Activated CD8-positive, alpha-beta memory T cell treated with anti-CD3 and anti-CD28 coated beads for 36 hours (primary cell): ENCODE measurements around the gene SF3B2. TPM values are rescaled to one million over a fixed set of nuclear protein-coding genes. Genes with fewer than 3 reads are reported as not detected.
"Not testable (repeated sequence)": the region's sequence is repeated elsewhere in the genome, so short reads cannot be mapped to it uniquely, and the experiment has no call there.

Experiments used
- CTCF ChIA-PET: fragments of 350-600 bp; sonication (Branson Sonifier 250); formaldehyde crosslinking; loops from one replicate; lab custom pipeline; 2021; ENCODE audit warnings: antibody characterized with exemption; lab: Charles Lee
- POLR2A ChIA-PET: fragments of 350-600 bp; sonication (Branson Sonifier 250); formaldehyde crosslinking; loops from one replicate; lab custom pipeline; 2021; ENCODE audit warnings: antibody characterized with exemption; lab: Charles Lee
- total RNA-seq, 2 experiments: library from RNA; stranded (reverse); gene quantifications; one replicate each; pipeline ENCODE4 v1.2.3, GENCODE V29; 2021

Gene SF3B2
- total RNA-seq, 2 experiments from 2014 or later = 259 to 261 TPM

DNA sequence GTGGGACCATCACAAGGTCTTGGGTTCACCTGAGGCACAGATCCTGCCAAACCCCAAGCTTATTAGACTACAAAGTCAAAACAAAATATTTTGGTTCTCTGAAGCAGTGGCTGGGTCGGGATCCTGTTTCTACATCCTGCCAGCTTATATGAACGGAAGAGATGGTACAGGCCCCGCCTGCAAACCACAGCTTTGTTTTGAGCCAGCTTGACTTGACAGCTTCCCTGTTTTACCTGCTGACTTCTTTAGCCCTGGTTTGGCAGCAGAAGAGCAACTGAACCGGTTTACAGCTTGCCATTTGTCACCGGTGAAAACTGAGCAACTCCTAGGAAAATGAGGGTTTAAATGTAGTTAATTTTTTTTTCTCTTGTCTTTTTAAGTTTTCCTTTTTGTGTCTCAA, 29.3 kb downstream of the SF3B2 start:
- POLR2A ChIA-PET = interaction anchor here (1.5 kb wide), 1 partner anchor 11 kb away, joined by 6 read pairs; no protein-coding TSS in a partner anchor
- CTCF ChIA-PET = interaction anchor here (0.9 to 4.0 kb wide), 5 partner anchors 10 to 142 kb away, joined by 3 to 19 read pairs (median 5); partner anchors contain the start of gene PACS1

DNA sequence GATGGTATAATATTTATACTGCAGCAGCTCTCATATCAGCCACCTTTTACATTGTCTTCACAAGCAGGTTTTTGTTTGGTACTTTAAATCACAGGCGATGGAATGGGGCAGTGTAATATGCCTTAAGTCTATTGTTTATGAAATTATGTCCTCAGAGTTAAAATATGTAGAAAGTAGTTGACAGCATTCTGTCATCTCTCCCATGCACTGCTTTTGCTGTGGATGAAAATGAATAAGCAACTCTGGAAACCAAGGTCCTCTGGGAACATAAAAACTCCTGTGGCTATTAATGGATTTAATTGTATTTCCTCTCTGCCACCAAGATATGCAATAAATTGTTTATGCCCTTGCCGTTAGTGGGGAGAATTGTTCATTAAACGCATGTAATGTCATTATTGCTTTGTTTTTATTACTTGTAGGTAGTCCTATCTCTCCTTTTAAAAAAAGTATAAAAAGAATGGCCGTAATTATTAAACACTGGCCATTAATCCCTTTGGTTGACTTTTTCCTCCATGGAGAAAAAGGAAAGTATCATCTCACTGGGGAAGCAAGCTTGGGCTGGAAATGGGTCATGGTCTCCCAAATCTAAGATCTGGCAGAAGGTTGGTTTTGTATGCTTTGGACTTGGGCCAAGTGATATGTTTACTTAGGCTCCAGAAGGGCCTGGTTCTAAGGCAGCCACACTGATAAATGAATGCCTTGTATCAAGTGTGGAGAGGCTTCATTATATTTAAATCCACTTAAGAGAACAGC, 31.0 kb downstream of the SF3B2 start:
- ChIA-PET CTCF (interaction anchor here (1.2 to 1.3 kb wide), 3 partner anchors 9 to 33 kb away, joined by 3 read pairs; no protein-coding TSS in a partner anchor), POLR2A (no interaction called here)

DNA sequence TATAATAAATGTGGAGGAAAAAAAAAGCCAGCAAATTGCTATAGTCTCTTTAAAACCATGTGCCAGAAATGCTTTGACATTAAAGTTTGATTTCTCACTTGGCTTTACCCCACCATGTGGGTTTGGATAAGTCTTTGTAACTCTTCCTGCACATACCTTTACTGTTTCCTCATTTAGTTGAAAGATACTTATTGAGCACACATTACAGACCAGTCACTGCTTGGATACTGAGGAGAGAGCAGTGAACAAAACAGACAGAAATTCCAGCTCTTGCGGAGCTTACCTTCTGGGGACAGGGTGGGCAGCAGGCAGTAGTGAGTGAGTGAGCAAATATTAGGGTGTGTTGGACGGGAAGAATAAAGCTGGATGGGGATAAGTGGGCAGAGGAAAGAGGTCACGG, 31.6 kb downstream of the SF3B2 start:
- ChIA-PET CTCF (interaction anchor here (1.2 to 1.3 kb wide), 3 partner anchors 10 to 62 kb away, joined by 3 read pairs; no protein-coding TSS in a partner anchor), POLR2A (no interaction called here)

GRCh38 chr11:66084821-66085475, 32.8 kb downstream of the SF3B2 start:
- POLR2A ChIA-PET = interaction anchor here (0.6 to 0.7 kb wide), 2 partner anchors 31 to 188 kb away, joined by 3 to 4 read pairs; no protein-coding TSS in a partner anchor
- CTCF ChIA-PET = interaction anchor here (1.3 kb wide), 1 partner anchor 63 kb away, joined by 3 read pairs; no protein-coding TSS in a partner anchor

DNA sequence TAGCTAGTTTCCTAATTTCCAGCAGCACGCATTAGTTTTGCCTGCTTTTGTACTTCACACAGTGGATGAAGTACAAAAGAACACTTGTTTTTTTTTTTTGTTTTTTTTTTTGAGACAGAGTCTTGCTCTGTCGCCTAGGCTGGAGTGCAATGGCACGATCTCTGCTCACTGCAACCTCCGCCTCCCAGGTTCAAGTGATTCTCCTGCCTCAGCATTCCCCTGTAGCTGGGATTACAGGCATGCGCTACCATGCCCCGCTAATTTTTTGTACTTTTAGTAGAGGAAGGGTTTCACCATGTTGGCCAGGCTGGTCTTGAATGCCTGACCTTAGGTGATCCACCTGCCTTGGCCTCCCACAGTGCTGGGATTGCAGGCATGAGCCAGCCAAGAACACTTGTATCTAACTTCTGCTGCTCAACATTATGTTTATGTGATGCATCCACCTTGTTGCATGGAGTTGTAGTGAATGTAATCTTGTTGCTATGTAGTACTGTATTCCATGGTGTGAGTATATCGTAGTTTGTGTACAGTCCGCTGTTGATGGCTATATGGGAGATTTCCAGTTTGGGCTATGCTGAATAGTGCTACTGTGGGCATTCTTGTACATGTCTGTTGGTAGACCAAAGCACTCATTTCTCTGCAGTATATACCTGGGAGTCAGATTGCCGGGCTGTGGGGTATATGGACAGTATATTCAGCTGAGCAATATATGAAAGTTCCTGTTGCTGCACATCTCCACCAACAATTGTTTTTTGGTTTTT, 35.2 kb downstream of the SF3B2 start:
- POLR2A ChIA-PET = no interaction called here
- CTCF ChIA-PET = interaction anchor here (1.7 kb wide), 1 partner anchor 22 kb away, joined by 4 read pairs; no protein-coding TSS in a partner anchor

DNA sequence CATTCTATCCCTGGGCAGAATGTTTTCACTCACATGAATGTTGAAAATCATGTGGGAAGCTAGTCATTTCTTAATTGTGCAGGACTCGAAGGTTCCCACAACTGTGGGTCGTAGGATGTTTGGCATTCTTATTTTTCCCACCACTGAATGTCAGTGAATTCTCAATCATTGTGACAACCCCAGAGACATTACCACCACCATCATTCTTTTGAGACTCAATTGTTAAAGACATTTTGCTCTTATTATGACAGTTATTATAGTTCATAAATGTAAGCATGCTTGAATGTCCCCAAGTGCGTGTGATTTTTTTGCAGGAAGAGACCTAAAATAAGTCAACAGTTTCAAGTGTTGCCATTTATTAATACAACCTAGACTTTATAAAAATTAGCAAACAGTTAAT, 36.9 kb downstream of the SF3B2 start:
- ChIA-PET CTCF (interaction anchor here (1.4 kb wide), 1 partner anchor 45 kb away, joined by 4 read pairs; no protein-coding TSS in a partner anchor), POLR2A (no interaction called here)

DNA sequence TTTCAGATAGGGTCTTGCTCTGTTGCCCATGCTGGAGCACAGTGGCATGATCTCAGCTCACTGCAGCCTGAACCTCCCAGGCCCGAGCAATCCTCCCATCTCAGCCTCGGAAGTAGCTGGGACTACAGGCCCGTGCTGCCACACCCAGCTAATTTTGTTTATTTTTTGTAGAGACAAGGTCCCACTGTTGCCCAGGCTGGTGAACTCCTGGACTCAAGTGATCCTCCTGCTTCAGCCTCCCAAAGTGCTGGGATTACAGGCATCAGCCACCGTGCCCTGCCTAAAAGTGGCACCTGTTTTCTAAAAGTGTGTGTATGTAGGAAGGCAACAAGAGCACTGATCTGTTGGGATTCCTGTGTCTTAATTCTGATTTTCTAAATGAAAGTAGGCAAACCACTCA, 38.1 kb downstream of the SF3B2 start:
- ChIA-PET CTCF (no interaction called here), POLR2A (no interaction called here)

DNA sequence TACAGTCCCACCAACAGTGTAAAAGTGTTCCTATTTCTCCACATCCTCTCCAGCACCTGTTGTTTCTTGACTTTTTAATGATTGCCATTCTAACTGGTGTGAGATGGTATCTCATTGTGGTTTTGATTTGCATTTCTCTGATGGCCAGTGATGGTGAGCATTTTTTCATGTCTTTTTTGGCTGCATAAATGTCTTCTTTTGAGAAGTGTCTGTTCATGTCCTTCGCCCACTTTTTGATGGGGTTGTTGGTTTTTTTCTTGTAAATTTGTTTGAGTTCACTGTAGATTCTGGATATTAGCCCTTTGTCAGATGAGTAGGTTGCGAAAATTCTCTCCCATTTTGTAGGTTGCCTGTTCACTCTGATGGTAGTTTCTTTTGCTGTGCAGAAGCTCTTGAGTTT, 40.0 kb downstream of the SF3B2 start:
- CTCF ChIA-PET, POLR2A ChIA-PET: not testable (repeated sequence)

GRCh38 chr11:66099746-66100145, 47.6 kb downstream of the SF3B2 start:
- CTCF ChIA-PET, POLR2A ChIA-PET: not testable (repeated sequence)

DNA sequence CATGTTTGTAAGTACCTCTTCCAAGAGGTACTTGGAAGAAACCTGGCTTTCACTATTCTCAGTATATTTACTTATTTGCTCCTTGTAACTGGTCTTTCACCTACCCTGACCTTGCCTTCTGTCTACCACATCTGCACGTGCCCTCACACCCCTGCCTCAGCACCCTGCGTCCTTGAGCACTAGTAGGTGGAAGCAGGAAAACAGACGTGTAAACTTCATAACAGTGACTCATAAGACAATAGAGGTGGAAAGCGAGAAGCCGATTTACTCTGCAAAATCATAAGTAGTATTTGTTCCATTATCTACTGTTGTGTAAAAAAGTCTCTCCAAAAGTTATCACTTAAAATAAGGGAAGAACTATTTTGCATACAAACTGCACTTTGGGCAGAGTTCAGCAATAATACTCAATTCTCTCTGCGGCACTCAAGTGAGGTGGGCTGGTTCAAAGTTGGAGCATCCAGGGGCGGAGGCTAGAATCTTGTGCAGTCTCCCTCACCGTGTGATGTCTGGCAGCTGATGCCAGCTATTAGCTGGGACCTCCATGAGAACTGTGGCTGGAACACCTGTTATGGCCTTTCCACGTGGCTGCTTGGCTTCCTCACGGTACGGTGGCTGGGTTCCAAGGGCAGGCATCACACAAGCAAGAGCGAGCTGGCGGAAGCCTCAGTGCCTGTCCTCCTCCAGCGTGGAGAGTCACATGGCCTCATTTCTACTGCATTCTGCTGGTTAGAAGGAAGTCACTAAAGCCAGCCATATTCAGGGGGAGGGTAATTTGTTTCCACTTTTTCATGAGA, 48.3 kb downstream of the SF3B2 start:
- CTCF ChIA-PET = no interaction called here
- POLR2A ChIA-PET = no interaction called here

DNA sequence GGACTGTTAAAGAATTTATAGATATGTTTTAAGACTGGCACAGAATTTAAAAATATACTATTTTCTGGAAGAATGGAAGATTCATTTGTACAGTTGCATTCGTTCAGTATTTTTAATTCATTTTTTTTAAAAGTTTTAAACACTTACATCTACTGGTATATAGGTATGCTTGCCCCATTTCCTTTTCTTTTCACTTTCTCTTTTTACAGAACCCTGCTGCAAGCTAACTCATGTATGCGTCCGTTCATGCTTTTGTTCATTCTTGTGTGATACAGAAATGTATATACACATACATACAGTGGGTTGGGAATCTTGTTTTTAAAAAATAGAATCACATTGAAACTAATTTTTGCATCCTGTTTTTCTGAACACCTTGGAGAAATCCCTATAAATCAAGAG, 48.9 kb downstream of the SF3B2 start:
- ChIA-PET POLR2A (no interaction called here), CTCF (interaction anchor here (1.0 to 1.8 kb wide), 3 partner anchors 10 to 121 kb away, joined by 3 to 5 read pairs (median 4); no protein-coding TSS in a partner anchor)

DNA sequence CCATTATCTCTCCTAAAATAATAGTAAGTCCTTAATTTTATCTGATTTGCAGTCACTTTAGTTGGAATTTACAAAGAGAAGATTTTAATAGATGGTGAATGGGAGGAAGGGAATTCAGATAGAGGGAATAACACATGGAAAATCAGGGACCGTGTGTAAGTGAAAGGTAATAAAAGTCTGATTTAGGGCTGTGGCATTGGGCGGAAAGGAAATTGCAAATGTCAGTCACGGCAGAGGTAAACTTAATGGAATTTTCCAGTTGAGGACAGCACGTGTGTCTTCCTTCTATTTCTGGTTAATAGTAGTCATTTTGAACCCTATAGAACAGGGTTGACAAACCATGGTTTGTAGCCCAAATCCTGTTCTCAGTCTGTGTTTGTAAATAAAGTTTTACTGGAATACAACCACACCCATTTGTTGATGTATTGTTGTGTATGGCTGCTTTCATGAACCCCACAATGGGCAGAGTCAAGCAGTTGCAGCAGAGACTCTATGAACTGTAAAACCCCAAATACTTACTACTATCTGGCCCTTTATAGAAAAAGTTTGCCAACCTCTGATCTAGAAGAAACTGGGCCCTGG, 52.0 kb downstream of the SF3B2 start:
- POLR2A ChIA-PET = no interaction called here
- CTCF ChIA-PET = interaction anchor here (0.7 kb wide), 1 partner anchor 66 kb away, joined by 4 read pairs; no protein-coding TSS in a partner anchor

DNA sequence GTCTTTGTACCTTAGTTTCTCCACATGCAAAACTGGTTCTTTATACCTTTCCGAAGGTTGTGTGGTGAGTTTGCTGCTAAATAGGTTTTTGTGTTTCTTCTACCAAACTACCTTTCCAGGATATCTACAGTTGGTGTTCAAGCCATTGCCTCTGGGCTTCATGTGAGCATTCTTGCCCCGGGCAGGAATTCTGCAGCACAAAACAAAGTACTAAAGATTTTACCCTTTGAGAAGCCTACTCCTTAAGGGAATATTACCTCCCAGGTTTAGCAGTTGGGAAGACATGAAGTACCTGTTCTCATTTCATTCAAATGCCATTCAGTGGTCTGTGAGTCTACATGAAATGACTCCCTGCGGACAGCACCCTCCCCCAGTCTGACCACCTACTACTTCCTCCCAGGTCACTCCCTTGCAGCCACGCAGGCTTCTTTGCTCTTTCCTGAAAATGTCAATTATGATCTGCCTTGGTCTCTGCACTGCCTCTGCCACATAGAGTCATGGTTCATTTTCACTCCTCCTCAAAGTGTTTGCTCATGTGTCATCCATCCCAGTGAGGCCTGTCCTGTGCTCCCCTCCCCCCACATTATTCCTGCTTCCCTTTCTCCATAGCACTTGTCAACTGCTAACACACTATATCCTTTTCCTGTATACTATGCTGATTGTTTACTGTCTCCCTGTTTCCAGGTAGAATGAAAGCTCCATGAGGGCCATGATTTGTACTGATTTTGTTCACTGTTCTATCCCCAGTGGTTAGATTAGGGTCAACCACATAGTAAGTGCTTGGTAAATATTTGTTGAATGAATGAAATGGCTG, 54.8 kb downstream of the SF3B2 start:
- POLR2A ChIA-PET = interaction anchor here (0.5 to 1.0 kb wide), 2 partner anchors 20 to 36 kb away, joined by 3 read pairs; no protein-coding TSS in a partner anchor
- CTCF ChIA-PET = interaction anchor here (2.1 kb wide), 1 partner anchor 38 kb away, joined by 7 read pairs; no protein-coding TSS in a partner anchor

DNA sequence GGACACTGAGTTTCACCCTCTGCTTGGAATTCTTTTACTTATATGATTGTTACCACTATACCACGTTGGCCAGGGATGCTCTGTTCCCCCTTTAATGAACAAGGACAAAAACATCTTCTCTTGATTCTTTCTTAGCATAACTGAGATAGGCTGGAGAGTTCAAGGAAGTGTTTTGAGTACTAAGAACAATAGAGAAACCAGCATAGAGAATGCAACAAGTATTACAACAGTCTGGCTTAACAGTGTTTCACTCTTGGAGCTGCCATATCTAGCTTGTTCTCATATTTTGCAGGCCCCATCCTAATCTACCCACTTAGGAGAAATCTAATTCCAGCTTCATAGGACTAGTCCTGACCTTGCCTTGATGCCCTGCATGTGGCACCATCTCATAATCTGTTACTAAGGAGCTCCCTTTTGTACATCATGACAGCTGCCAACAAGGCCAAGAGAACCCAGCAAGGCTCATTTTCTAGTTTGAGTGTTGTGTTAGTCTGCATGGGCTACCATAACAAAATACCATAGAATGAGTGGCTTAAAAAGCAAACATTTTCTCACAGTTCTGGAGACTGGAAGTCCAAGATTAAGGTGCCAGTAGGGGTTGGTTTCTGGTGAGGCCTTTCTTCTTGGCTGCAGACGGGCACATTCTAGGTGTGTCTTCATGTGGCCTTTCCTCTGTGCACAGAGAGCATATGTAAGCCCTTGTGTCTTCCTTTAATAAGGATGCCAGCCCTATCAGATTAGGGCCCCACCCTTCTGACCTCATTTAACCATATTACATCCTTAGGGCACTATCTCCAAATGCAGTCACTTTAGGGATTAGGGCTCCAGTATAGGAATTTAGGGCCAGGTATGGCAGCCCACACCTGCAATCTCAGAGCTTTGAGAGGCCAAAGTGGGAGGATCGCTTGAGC, 55.7 kb downstream of the SF3B2 start:
- CTCF ChIA-PET = interaction anchor here (2.1 kb wide), 1 partner anchor 39 kb away, joined by 7 read pairs; no protein-coding TSS in a partner anchor
- POLR2A ChIA-PET = interaction anchor here (0.5 to 1.0 kb wide), 2 partner anchors 19 to 37 kb away, joined by 3 read pairs; no protein-coding TSS in a partner anchor

- ChIA-PET POLR2A (no interaction called here), CTCF (interaction anchor here (1.3 to 1.9 kb wide), 2 partner anchors 22 to 26 kb away, joined by 4 read pairs; no protein-coding TSS in a partner anchor)
Observed at GRCh38 chr11:66109294-66109693, 57.1 kb downstream of the SF3B2 start.

DNA sequence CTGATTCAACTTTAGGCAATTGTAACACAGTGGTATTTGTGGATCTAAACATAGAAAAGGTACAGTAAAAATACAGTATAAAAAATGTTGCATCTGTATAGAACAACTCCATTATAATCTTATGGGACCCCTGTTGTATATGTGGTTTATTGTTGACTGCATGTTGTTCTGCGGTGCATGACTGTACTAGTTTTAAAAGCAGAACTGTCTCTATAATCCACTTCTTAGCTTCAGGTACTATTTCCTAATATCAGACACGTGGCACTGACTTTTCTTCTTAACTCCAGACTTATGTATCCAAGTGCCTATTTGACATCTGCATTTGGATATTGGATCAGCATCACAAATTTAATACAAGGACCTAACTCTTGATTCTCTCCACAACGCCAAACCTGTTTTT, 59.0 kb downstream of the SF3B2 start:
- ChIA-PET CTCF (interaction anchor here (0.9 to 1.9 kb wide), 3 partner anchors 10 to 40 kb away, joined by 3 to 4 read pairs (median 4); no protein-coding TSS in a partner anchor), POLR2A (no interaction called here)
